Measurements from ENCODE around the gene KCNH8.
"Not testable (repeated sequence)": the region's sequence is repeated elsewhere in the genome, so short reads cannot be mapped to it uniquely, and the experiment has no call there.

KCNH8 gene

GRCh38 chr3:19173945-19174344, 25.6 kb downstream of the KCNH8 start:
- no peak for DNase-seq (ENCODE audit: low read depth in 2 of 2)

GRCh38 chr3:19183584-19183983, 35.3 kb downstream of the KCNH8 start:
- DNase-seq (ENCODE audit: low read depth in 2 of 2): no peak

- no peak for DNase-seq (ENCODE audit: low read depth in 2 of 2)
Measured at GRCh38 chr3:19190126-19190525, 41.8 kb downstream of the KCNH8 start.

GRCh38 chr3:19190602-19191001, 42.3 kb downstream of the KCNH8 start:
- DNase-seq (ENCODE audit: low read depth in 2 of 2): no peak

- DNase-seq (ENCODE audit: low read depth in 2 of 2): no peak
Measured at GRCh38 chr3:19199131-19199530, 50.8 kb downstream of the KCNH8 start.

GRCh38 chr3:19202303-19202702, 54.0 kb downstream of the KCNH8 start:
- DNase-seq (ENCODE audit: low read depth in 2 of 2): no peak

GRCh38 chr3:19202754-19203153, 54.4 kb downstream of the KCNH8 start:
- no peak for DNase-seq (ENCODE audit: low read depth in 2 of 2)

- no peak for DNase-seq (ENCODE audit: low read depth in 2 of 2)
Measured at GRCh38 chr3:19206540-19206939, 58.2 kb downstream of the KCNH8 start.

- DNase-seq (ENCODE audit: low read depth in 2 of 2): no peak
Measured at GRCh38 chr3:19213603-19214220, 65.4 kb downstream of the KCNH8 start.

- DNase-seq (ENCODE audit: low read depth in 2 of 2): no peak
Measured at GRCh38 chr3:19215427-19215826, 67.1 kb downstream of the KCNH8 start.

- no peak for DNase-seq (ENCODE audit: low read depth in 2 of 2)
Measured at GRCh38 chr3:19216669-19217337, 68.5 kb downstream of the KCNH8 start.

- no peak for DNase-seq (ENCODE audit: low read depth in 2 of 2)
Measured at GRCh38 chr3:19220311-19220710, 72.0 kb downstream of the KCNH8 start.

- no peak for DNase-seq (ENCODE audit: low read depth in 2 of 2)
Measured at GRCh38 chr3:19221081-19221480, 72.8 kb downstream of the KCNH8 start.

GRCh38 chr3:19226479-19226878, 78.2 kb downstream of the KCNH8 start:
- DNase-seq (ENCODE audit: low read depth in 2 of 2): no peak

GRCh38 chr3:19228167-19228566, 79.9 kb downstream of the KCNH8 start:
- no peak for DNase-seq (ENCODE audit: low read depth in 2 of 2)

- no peak for DNase-seq (ENCODE audit: low read depth in 2 of 2)
Measured at GRCh38 chr3:19229086-19229485, 80.8 kb downstream of the KCNH8 start.

- DNase-seq (ENCODE audit: low read depth in 2 of 2): not testable (repeated sequence)
Measured at GRCh38 chr3:19229881-19230280, 81.6 kb downstream of the KCNH8 start.

- no peak for DNase-seq (ENCODE audit: low read depth in 2 of 2)
Measured at GRCh38 chr3:19231792-19232461, 83.6 kb downstream of the KCNH8 start.

- DNase-seq (ENCODE audit: low read depth in 2 of 2): no peak
Measured at GRCh38 chr3:19232566-19232965, 84.3 kb downstream of the KCNH8 start.

- DNase-seq (ENCODE audit: low read depth in 2 of 2): not testable (repeated sequence)
Measured at GRCh38 chr3:19233882-19234784, 85.8 kb downstream of the KCNH8 start.

GRCh38 chr3:19248143-19248542, 99.8 kb downstream of the KCNH8 start:
- DNase-seq (ENCODE audit: low read depth in 2 of 2): no peak

GRCh38 chr3:19248767-19249166, 100.5 kb downstream of the KCNH8 start:
- no peak for DNase-seq (ENCODE audit: low read depth in 2 of 2)

Data from stimulated activated CD8-positive, alpha-beta memory T cell treated with anti-CD3 and anti-CD28 coated beads, Interleukin-15, amount 100 ng/mL, for 4 hours (primary cell).